Fibroblast of skin of left quadriceps (primary cell): ENCODE results near the gene BCL3.
"Not testable (repeated sequence)": the region's sequence is repeated elsewhere in the genome, so short reads cannot be mapped to it uniquely, and the experiment has no call there.

Experiments
- DNase-seq, 2 experiments: peaks; one replicate each; pipeline ENCODE4 v3.0.0-alpha.2; 2013; ENCODE audit warnings: low read depth in 2 of 2

The BCL3 gene, protein sequence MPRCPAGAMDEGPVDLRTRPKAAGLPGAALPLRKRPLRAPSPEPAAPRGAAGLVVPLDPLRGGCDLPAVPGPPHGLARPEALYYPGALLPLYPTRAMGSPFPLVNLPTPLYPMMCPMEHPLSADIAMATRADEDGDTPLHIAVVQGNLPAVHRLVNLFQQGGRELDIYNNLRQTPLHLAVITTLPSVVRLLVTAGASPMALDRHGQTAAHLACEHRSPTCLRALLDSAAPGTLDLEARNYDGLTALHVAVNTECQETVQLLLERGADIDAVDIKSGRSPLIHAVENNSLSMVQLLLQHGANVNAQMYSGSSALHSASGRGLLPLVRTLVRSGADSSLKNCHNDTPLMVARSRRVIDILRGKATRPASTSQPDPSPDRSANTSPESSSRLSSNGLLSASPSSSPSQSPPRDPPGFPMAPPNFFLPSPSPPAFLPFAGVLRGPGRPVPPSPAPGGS

GRCh38 chr19:44748426-44749254 lies at the start of gene BCL3:
BCL3 (plus strand) TSS chr19:44748708; CDS start chr19:44748791, 83 bp downstream.
- DNase-seq = no peak

DNA sequence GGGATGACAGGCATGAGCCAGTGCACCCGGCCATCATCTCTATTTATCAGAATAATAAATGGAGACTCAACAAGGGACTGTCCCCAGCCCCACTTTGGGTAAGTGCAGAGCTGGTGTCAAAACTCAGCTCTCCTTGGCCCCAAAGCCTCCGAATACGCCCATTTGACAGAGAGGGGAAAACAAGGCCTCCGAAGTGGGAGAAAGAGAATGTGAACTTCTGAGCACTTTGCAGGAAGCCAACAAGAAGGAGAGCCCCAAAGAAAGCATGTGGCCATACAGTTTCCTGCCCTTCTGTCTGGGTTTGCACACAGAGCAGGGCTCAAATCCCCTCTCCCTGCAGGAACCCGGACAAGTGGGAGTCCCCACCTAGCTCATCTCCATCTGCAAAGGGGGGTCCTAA lies 48.0 kb upstream of the BCL3 start:
- DNase-seq = no peak

DNA sequence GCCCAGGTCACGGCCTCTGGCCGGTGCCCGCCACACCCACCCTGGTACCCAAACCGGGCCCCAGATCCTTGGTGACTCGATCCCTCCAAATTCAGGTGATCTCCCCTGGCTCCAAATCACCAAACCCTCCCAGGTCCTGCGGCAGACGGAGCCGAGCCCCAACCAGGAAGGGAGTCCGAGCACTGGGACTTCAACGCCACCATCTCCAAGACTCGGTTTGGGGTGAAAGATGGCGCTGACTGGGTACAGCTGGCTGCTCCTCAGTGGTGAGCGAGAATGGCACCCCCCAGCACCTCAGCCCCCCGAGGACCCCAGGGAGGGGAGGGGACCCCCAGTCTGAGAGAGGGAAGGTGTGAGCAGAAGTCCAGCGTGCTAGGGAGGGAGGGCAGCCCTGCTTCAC lies 47.3 kb upstream of the BCL3 start:
- DNase-seq = no peak

DNA sequence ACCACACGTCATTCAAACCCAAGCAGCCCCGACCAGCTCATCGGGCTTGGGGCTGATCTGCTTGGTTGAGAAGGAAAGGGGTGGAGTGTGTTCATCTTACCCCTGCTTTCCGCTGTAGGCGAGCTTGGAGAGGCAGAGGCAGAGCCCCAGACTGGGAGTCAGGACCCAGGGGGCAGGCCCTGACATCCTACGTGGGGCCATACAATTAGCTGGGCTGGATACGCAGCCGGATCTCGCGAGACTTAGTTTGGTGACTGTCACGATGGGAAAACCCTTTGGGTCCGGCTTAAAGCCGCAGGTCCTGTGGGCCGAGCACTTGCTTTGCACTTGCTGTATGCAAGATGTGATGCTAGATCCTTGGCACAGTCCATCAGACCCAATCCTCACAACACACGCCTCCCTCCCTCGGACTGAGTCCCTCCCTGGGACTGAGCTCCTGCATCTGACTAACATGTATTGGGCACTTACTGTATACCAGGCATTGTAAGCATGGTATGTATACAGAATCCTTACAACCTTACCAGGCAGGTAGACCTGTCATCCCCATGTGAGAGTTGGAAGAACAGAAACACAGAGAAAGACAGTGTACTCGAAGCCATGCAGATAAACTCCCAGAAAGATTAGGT lies 45.8 kb upstream of the BCL3 start:
- no peak for DNase-seq

- DNase-seq = no peak
These were observed 45.0 kb upstream of the BCL3 start for GRCh38 chr19:44703336-44704078.

DNA sequence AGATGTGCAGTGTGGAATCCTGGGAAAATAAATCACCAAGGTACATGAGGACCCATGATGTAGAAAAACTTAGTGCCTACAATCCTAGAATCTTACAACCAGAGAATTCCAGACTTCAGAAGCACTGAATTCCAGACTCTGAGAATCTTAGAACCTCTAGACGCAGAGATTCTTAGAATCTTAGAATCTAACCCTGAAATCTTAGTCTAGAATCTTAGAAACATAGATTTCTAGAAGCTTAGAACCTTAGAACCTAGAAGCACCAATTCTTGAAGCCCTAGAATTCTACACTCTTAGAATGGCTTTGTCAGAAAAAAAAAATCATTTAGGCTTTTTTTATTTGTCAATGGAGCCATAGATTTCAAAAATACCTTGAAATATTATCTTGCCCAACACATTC lies 43.5 kb upstream of the BCL3 start:
- DNase-seq = no peak

DNA sequence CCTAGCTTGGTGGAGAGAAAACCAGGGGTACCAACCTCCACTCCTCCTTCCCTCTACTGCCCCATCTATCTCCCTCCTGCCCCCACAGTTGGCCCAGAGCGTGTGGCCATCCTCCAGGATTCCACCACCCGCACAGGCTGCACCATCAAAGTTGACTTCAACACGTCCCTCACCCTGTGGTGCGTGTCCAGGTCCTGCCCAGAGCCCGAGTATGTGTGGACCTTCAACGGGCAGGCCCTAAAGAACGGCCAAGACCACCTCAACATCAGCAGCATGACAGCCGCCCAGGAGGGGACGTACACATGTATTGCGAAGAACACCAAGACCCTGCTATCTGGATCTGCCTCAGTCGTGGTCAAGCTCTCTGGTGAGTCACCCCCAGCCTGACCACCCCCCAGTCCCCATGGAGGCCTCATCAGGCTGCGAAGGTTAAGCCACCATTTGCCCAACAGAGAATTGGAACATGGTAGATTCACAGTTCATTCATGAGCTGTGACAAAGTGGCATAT lies 43.0 kb upstream of the BCL3 start:
- DNase-seq = no peak

- no peak for DNase-seq
These were observed 41.8 kb upstream of the BCL3 start for GRCh38 chr19:44706506-44707236.

GRCh38 chr19:44707794-44708193 lies 40.7 kb upstream of the BCL3 start:
- no peak for DNase-seq

GRCh38 chr19:44708940-44709339 lies 39.6 kb upstream of the BCL3 start:
- no peak for DNase-seq

DNA sequence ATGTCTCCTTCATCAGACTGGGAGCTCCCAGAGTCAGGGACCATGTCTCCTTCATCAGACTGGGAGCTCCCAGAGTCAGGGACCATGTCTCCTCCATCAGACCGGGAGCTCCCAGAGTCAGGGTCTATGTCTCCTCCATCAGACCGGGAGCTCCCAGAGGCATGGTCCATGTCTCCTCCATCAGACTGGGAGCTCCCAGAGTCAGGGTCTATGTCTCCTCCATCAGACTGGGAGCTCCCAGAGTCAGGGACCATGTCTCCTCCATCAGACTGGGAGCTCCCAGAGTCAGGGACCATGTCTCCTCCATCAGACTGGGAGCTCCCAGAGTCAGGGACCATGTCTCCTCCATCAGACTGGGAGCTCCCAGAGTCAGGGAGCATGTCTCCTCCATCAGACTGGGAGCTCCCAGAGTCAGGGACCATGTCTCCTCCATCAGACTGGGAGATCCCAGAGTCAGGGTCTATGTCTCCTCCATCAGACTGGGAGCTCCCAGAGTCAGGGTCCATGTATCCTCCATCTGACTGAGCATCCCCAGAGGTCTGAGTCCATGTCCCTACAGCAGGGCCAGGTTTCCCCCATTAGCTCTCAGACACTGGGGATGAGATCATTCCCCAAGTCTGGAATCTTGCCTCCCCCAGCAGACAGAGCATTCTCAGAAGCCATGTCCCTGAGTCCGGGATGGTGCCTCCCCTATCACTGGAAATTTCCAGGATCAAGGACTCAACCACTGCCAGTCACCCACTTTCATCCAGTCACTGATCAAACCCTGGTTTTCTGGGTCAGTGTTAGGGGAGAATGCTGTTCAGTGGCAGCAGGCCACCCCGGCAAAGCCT lies 38.9 kb upstream of the BCL3 start:
- not testable (repeated sequence) for DNase-seq

DNA sequence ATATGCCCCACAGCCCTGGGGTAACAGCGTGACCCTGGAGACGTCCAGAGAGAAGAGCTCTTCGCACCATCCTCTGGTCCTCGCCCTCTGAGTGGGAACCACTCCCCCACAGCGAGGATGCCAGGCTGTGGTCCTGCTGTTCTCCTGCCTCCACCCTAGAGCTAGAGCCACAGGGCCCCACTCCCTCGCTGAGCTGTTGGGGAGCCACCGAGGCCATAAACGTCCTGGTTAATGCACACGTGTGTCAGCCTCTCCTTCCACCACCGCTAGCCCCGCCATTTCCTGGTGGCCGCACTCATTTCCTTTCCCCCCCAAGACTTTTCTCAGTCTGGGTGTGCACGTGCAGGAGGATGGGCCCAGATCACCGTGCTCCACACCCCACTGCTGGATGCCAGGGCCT lies 38.0 kb upstream of the BCL3 start:
- no peak for DNase-seq

GRCh38 chr19:44712864-44713515 lies 35.5 kb upstream of the BCL3 start:
- no peak for DNase-seq

GRCh38 chr19:44714597-44715169 lies 33.8 kb upstream of the BCL3 start:
- DNase-seq = no peak

GRCh38 chr19:44717603-44718002 lies 30.9 kb upstream of the BCL3 start:
- no peak for DNase-seq

DNA sequence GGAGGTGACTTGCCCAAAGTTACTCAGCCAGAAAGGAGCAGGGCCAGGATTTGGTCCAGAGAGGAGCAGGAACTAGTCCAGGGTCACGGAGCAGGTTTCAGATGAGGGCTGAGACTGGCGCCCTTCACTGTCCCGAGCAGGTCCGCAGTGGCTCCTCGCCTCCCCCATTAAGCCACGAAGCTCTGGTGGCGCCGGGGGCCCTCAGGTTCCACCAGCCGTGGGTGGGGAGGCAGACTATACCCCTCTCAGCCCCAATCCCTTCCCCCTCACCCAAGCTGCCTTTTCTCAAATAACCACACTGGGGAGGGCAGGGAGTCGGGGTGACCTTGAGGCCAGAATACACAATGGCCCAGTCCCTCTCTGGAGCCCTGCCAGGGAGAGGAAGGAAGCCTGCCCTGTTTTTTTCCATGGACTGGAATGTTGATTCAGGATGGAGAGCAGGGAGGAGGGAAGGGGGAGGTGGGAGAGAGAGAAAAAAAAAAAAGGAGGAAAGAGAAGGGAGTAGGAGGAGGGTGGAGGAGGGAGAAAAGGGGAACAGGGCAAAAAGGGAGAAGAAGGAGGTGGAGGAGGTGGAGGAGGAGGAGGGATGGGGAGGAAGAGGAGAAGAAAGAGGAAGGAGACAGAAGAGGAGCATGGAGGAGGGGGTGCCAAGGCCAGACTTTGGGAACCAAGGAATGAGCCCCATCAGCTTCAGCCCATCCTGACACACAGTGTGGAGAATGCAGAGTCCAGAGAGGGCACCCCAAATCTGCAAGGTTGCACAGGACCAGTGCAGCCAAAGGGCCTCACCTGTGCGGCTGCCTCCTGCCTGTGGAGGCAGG lies 29.9 kb upstream of the BCL3 start:
- peak; percentile 36 to 40 for DNase-seq

- DNase-seq = no peak
These were observed 29.2 kb upstream of the BCL3 start for GRCh38 chr19:44719262-44719701.

DNA sequence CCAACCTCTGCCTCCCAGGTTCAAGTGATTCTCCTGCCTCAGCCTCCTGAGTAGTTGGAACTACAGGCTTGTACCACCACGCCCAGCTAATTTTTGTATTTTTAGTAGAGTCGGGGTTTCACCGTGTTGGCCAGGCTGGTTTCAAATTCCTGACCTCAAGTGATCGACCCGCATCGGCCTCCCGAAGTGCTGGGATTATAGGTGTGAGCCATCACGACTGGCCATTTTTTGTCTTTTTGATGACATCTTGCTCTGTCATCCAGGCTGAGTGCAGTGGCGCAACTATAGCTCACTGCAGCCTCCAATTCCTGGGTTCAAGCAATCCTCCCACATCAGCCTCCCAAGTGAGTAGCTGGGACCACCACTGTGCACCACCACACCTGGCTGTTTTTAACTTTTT lies 28.1 kb upstream of the BCL3 start:
- not testable (repeated sequence) for DNase-seq
